ENCODE data around the gene RBFOX1. TPM values are rescaled to one million over a fixed set of nuclear protein-coding genes. Genes with fewer than 3 reads are reported as not detected.

RBFOX1 gene
- total RNA-seq, 1 donor = not detected

- Histone ChIP-seq H3K27me3 (ENCODE audit: insufficient read depth, low read length) (no peaks in the 10 kb centered on the region), H3K4me2 (ENCODE audit: insufficient read depth, low read length) (no peak overlapping the region), H2AFZ (ENCODE audit: low read length) (no peak overlapping the region), H3K79me2 (ENCODE audit: insufficient read depth, low read length) (no peaks in the 10 kb centered on the region), H3K9me3 (ENCODE audit: low read depth, low read length) (peaks cover 6% of the 10 kb centered on the region), H4K20me1 (ENCODE audit: insufficient read depth, low read length) (no peaks in the 10 kb centered on the region), H3K27ac (ENCODE audit: low read depth, low read length) (no peak overlapping the region), H3K4me3 (ENCODE audit: insufficient read depth, low read length) (no peak overlapping the region), H3K36me3 (ENCODE audit: insufficient read depth, low read length) (no peaks in the 10 kb centered on the region), H3K4me1 (ENCODE audit: insufficient read depth, low read length) (no peaks in the 10 kb centered on the region)
- no peak for DNase-seq (ENCODE audit: insufficient read length, low spot score, missing footprints)
- no peak for TF ChIP-seq CTCF (IDR thresholded peaks at IDR 0.05; ENCODE audit: extremely low read depth, low read depth, low read length)
Measured at GRCh38 chr16:7534749-7535148, 202.1 kb downstream of the RBFOX1 start.

GRCh38 chr16:7541026-7541425 lies 208.4 kb downstream of the RBFOX1 start:
- no peak for TF ChIP-seq CTCF (IDR thresholded peaks at IDR 0.05; ENCODE audit: extremely low read depth, low read depth, low read length)
- no peaks in the 10 kb centered on the region for H3K79me2 ChIP-seq (ENCODE audit: insufficient read depth, low read length)

GRCh38 chr16:7545251-7545650 lies 212.6 kb downstream of the RBFOX1 start:
- TF ChIP-seq CTCF (IDR thresholded peaks at IDR 0.05; ENCODE audit: extremely low read depth, low read depth, low read length) = no peak
- H3K79me2 ChIP-seq (ENCODE audit: insufficient read depth, low read length) = no peaks in the 10 kb centered on the region

More at GRCh38 chr16:7541026-7541425, 208.4 kb downstream of the RBFOX1 start:
- no peak for DNase-seq (ENCODE audit: insufficient read length, low spot score, missing footprints)
- Histone ChIP-seq H3K9me3 (ENCODE audit: low read depth, low read length) (peaks cover 6% of the 10 kb centered on the region), H2AFZ (ENCODE audit: low read length) (no peak overlapping the region), H3K4me1 (ENCODE audit: insufficient read depth, low read length) (no peaks in the 10 kb centered on the region), H3K36me3 (ENCODE audit: insufficient read depth, low read length) (no peaks in the 10 kb centered on the region), H3K4me2 (ENCODE audit: insufficient read depth, low read length) (no peak overlapping the region), H3K27me3 (ENCODE audit: insufficient read depth, low read length) (no peaks in the 10 kb centered on the region), H3K27ac (ENCODE audit: low read depth, low read length) (no peak overlapping the region), H3K4me3 (ENCODE audit: insufficient read depth, low read length) (no peak overlapping the region), H4K20me1 (ENCODE audit: insufficient read depth, low read length) (no peaks in the 10 kb centered on the region)

GRCh38 chr16:7546948-7547347 lies 214.3 kb downstream of the RBFOX1 start:
- H3K27ac ChIP-seq (ENCODE audit: low read depth, low read length) = no peak overlapping the region
- no peaks in the 10 kb centered on the region for H3K27me3 ChIP-seq (ENCODE audit: insufficient read depth, low read length)
- no peak overlapping the region for H3K4me3 ChIP-seq (ENCODE audit: insufficient read depth, low read length)
- no peak overlapping the region for H2AFZ ChIP-seq (ENCODE audit: low read length)
- no peak for TF ChIP-seq CTCF (IDR thresholded peaks at IDR 0.05; ENCODE audit: extremely low read depth, low read depth, low read length)
- no peaks in the 10 kb centered on the region for H4K20me1 ChIP-seq (ENCODE audit: insufficient read depth, low read length)
- no peak for DNase-seq (ENCODE audit: insufficient read length, low spot score, missing footprints)
- no peaks in the 10 kb centered on the region for H3K4me1 ChIP-seq (ENCODE audit: insufficient read depth, low read length)
- no peaks in the 10 kb centered on the region for H3K36me3 ChIP-seq (ENCODE audit: insufficient read depth, low read length)
- H3K79me2 ChIP-seq (ENCODE audit: insufficient read depth, low read length) = no peaks in the 10 kb centered on the region
- H3K4me2 ChIP-seq (ENCODE audit: insufficient read depth, low read length) = no peak overlapping the region
- H3K9me3 ChIP-seq (ENCODE audit: low read depth, low read length) = no peaks in the 10 kb centered on the region

More at GRCh38 chr16:7545251-7545650, 212.6 kb downstream of the RBFOX1 start:
- Histone ChIP-seq H3K4me2 (ENCODE audit: insufficient read depth, low read length) (no peak overlapping the region), H3K27me3 (ENCODE audit: insufficient read depth, low read length) (no peaks in the 10 kb centered on the region), H3K36me3 (ENCODE audit: insufficient read depth, low read length) (no peaks in the 10 kb centered on the region), H3K27ac (ENCODE audit: low read depth, low read length) (no peak overlapping the region), H2AFZ (ENCODE audit: low read length) (no peak overlapping the region), H3K9me3 (ENCODE audit: low read depth, low read length) (no peaks in the 10 kb centered on the region), H3K4me3 (ENCODE audit: insufficient read depth, low read length) (no peak overlapping the region), H3K4me1 (ENCODE audit: insufficient read depth, low read length) (no peaks in the 10 kb centered on the region), H4K20me1 (ENCODE audit: insufficient read depth, low read length) (no peaks in the 10 kb centered on the region)
- DNase-seq (ENCODE audit: insufficient read length, low spot score, missing footprints) = no peak
